ENCODE results near the gene CCDC190.

The CCDC190 gene

GRCh38 chr1:162823231-162823630, 37.7 kb downstream of the CCDC190 start:
- TF ChIP-seq SIN3A (IDR thresholded peaks at IDR 0.05; ENCODE audit: borderline replicate concordance, insufficient read depth, low read length) = no peak
- TF ChIP-seq TAF1 (IDR thresholded peaks at IDR 0.05; ENCODE audit: borderline replicate concordance, insufficient read depth, low read length) = no peak
- TF ChIP-seq FOXP2 (optimal IDR thresholded peaks at IDR 0.05; ENCODE audit: borderline replicate concordance, extremely low read depth, extremely low read length, insufficient read depth) = no peak
- TF ChIP-seq REST (IDR thresholded peaks at IDR 0.05; ENCODE audit: insufficient read depth in 1 of 2, low read depth in 2 of 2, low read length in 2 of 2) = no peak
- no peak for TF ChIP-seq POLR2AphosphoS5 (IDR thresholded peaks at IDR 0.05; ENCODE audit: low read depth, low read length)

GRCh38 chr1:162822391-162823200, 38.4 kb downstream of the CCDC190 start:
- TF ChIP-seq REST (IDR thresholded peaks at IDR 0.05; ENCODE audit: insufficient read depth in 1 of 2, low read depth in 2 of 2, low read length in 2 of 2) (no peak), SIN3A (IDR thresholded peaks at IDR 0.05; ENCODE audit: borderline replicate concordance, insufficient read depth, low read length) (no peak), TAF1 (IDR thresholded peaks at IDR 0.05; ENCODE audit: borderline replicate concordance, insufficient read depth, low read length) (no peak), FOXP2 (optimal IDR thresholded peaks at IDR 0.05; ENCODE audit: borderline replicate concordance, extremely low read depth, extremely low read length, insufficient read depth) (no peak), POLR2AphosphoS5 (IDR thresholded peaks at IDR 0.05; ENCODE audit: low read depth, low read length) (no peak)
